Keratinocyte (primary cell): ENCODE measurements around the gene SRSF1. TPM values are rescaled to one million over a fixed set of nuclear protein-coding genes. Genes with fewer than 3 reads are reported as not detected.
A peak's percentile ranks its signal among the peaks of the same experiment; 100 is the strongest.
"Not testable (repeated sequence)": the region's sequence is repeated elsewhere in the genome, so short reads cannot be mapped to it uniquely, and the experiment has no call there.

Experiments
- DNase-seq: peaks from one replicate; pipeline ENCODE4 v3.0.0-alpha.2; 2011; ENCODE audit warnings: low read depth, missing footprints, low spot score
- FAIRE-seq: peaks from 2 replicates; lab custom pipeline; 2011; peaks lifted over from hg19 to GRCh38; lab: Jason Lieb, UNC
- H2AFZ ChIP-seq: 2 replicates; pipeline ENCODE4 v1.6.0; 2012; ENCODE audit warnings: low read length, control low read depth, inconsistent platforms; ENCODE audit not compliant: control insufficient read depth
- H3K27ac ChIP-seq: 2 replicates; pipeline ENCODE4 v1.5.1; 2011; ENCODE audit warnings: low read length; ENCODE audit not compliant: control insufficient read depth, insufficient read depth
- H3K27me3 ChIP-seq: 3 replicates; pipeline ENCODE4 v1.6.0; 2011; ENCODE audit warnings: low read length; ENCODE audit not compliant: control insufficient read depth, insufficient read depth; ENCODE audit errors: extremely low read depth
- H3K36me3 ChIP-seq, 2 experiments: 2 replicates in 1 of 2; 3 replicates in 1 of 2; pipeline ENCODE4 v1.5.1; 2011; ENCODE audit warnings: low read length in 2 of 2, mild to moderate bottlenecking in 1 of 2; ENCODE audit not compliant: control insufficient read depth in 2 of 2, insufficient read depth in 2 of 2; ENCODE audit errors: extremely low read depth in 1 of 2
- H3K4me1 ChIP-seq: 3 replicates; pipeline ENCODE4 v1.5.1; 2011; ENCODE audit warnings: low read length; ENCODE audit not compliant: control insufficient read depth, insufficient read depth; ENCODE audit errors: extremely low read depth
- H3K4me2 ChIP-seq: 3 replicates; pipeline ENCODE4 v1.6.0; 2011; ENCODE audit warnings: low read depth, low read length; ENCODE audit not compliant: control insufficient read depth, insufficient read depth; ENCODE audit errors: extremely low read depth
- H3K4me3 ChIP-seq, 3 experiments: fragments of 200-600 bp in 1 of 3; sonication (generic) in 1 of 3; 2 replicates in 2 of 3; 3 replicates in 1 of 3; pipeline ENCODE4 v1.5.1; 2011 to 2016; ENCODE audit warnings: low read length in 3 of 3, mild to moderate bottlenecking in 3 of 3, control low read depth in 2 of 3, inconsistent platforms in 1 of 3, low read depth in 1 of 3, mixed read lengths in 1 of 3, mixed run types in 1 of 3, moderate library complexity in 1 of 3; ENCODE audit not compliant: control insufficient read depth in 2 of 3, insufficient read depth in 2 of 3; ENCODE audit errors: extremely low read depth in 1 of 3
- H3K79me2 ChIP-seq: 2 replicates; pipeline ENCODE4 v1.6.0; 2012; ENCODE audit warnings: low read length; ENCODE audit not compliant: control insufficient read depth, insufficient read depth
- H3K9ac ChIP-seq: 3 replicates; pipeline ENCODE4 v1.6.0; 2011; ENCODE audit warnings: low read length; ENCODE audit not compliant: control insufficient read depth, insufficient read depth; ENCODE audit errors: extremely low read depth
- H3K9me1 ChIP-seq: 3 replicates; pipeline ENCODE4 v1.6.0; 2011; ENCODE audit warnings: low read length; ENCODE audit not compliant: control insufficient read depth, insufficient read depth; ENCODE audit errors: extremely low read depth
- H3K9me3 ChIP-seq: 2 replicates; pipeline ENCODE4 v1.5.1; 2012; ENCODE audit warnings: low read depth, low read length; ENCODE audit not compliant: control insufficient read depth
- H4K20me1 ChIP-seq: 3 replicates; pipeline ENCODE4 v1.6.0; 2011; ENCODE audit warnings: low read length; ENCODE audit not compliant: control insufficient read depth, insufficient read depth; ENCODE audit errors: extremely low read depth
- CTCF ChIP-seq, 3 experiments: IDR thresholded peaks in 1 of 3; conservative IDR thresholded peaks in 1 of 3; optimal IDR thresholded peaks in 1 of 3; 2 replicates in 2 of 3; 3 replicates in 1 of 3; pipeline versions ENCODE3 to v1.5.1; 2011; ENCODE audit warnings: low read length in 3 of 3, mild to moderate bottlenecking in 3 of 3, moderate library complexity in 2 of 3, control low read depth in 1 of 3, inconsistent platforms in 1 of 3; ENCODE audit not compliant: insufficient read depth in 2 of 3; ENCODE audit errors: extremely low read depth in 1 of 3
- EZH2 ChIP-seq: IDR thresholded peaks from one replicate; pipeline ENCODE4 v1.6.1; 2012; ENCODE audit warnings: inconsistent platforms, mild to moderate bottlenecking, low read length, moderate library complexity
- dilution Hi-C: fragments of 300-500 bp; cut with MboI; formaldehyde crosslinking; loops from one replicate; pipeline ENCODE4 v1.7.0; 2020; ENCODE audit warnings: low sequenced_read_pairs; ENCODE audit not compliant: extremely low pct_ligation_motif_present
- polyA plus RNA-seq, 5 experiments: library from polyadenylated mRNA; depleted of rRNA in 3 of 5; stranded (reverse) in 3 of 5; stranded (forward) in 1 of 5; unstranded in 1 of 5; fragments of >200 nt; gene quantifications; 1 replicate in 1 of 5; 2 replicates in 3 of 5; 3 replicates in 1 of 5; pipeline versions ENCODE4 v1.2.1 to v1.2.3, GENCODE V29; 2011 to 2012; ENCODE audit warnings: missing spikeins in 2 of 5, low read depth in 1 of 5, low replicate concordance in 1 of 5

The SRSF1 gene
- polyA plus RNA-seq, 1 donor (not counting 4 experiments of a cell fraction or from before 2014, with no cell fraction given): 272 TPM

GRCh38 chr17:57975044-57975443 is 32.0 kb downstream of the SRSF1 start:
- H3K27ac ChIP-seq: no peak overlapping the region
- H2AFZ ChIP-seq: no peak overlapping the region
- no peak overlapping the region for H3K4me3 ChIP-seq
- peak; percentile 13 for FAIRE-seq
- H4K20me1 ChIP-seq: no peaks in the 10 kb centered on the region
- no peaks in the 10 kb centered on the region for H3K27me3 ChIP-seq
- no peaks in the 10 kb centered on the region for H3K9me3 ChIP-seq
- TF ChIP-seq EZH2 (no peak), CTCF (optimal IDR thresholded peaks at IDR 0.05 in 1 of 3, IDR thresholded peaks at IDR 0.05 in 1 of 3, conservative IDR thresholded peaks at IDR 0.05 in 1 of 3; ENCODE audit: extremely low read depth in 1 of 3, insufficient read depth in 2 of 3, low read length in 3 of 3) (no peak)
- DNase-seq: no peak
- H3K9ac ChIP-seq: no peak overlapping the region
- no peak overlapping the region for H3K4me2 ChIP-seq
- dilution Hi-C loops: no loop called here
- H3K4me1 ChIP-seq: peaks cover 2% of the 10 kb centered on the region
- no peaks in the 10 kb centered on the region for H3K79me2 ChIP-seq
- H3K36me3 ChIP-seq: peaks cover 19 to 35% of the 10 kb centered on the region in 2 experiments
- no peaks in the 10 kb centered on the region for H3K9me1 ChIP-seq

GRCh38 chr17:57974053-57974824 is 32.8 kb downstream of the SRSF1 start:
- H3K4me2 ChIP-seq, H3K9ac ChIP-seq, H3K27me3 ChIP-seq, H4K20me1 ChIP-seq, H3K4me1 ChIP-seq, H3K27ac ChIP-seq, FAIRE-seq, DNase-seq, H3K9me1 ChIP-seq, H2AFZ ChIP-seq, H3K4me3 ChIP-seq, H3K9me3 ChIP-seq, H3K79me2 ChIP-seq, dilution Hi-C loops: not testable (repeated sequence)
- peaks cover 16 to 35% of the 10 kb centered on the region in 2 experiments for H3K36me3 ChIP-seq
